Natural killer cell (primary cell): ENCODE data around the gene RPP14. TPM values are rescaled to one million over a fixed set of nuclear protein-coding genes. Genes with fewer than 3 reads are reported as not detected.

Experiments
- ATAC-seq, 3 donors: fragments of 150-1000 bp in 2 of 3; fragments of 200-7000 bp in 1 of 3; cut with Tn5 transposase; 1 replicate in 1 of 3; 2 replicates in 2 of 3; pipeline ENCODE4 v1.10.0; 2021; ENCODE audit warnings: mild to moderate bottlenecking in 2 of 3, moderate library complexity in 2 of 3
- DNase-seq, 2 donors: peaks; one replicate each; pipeline versions ENCODE4 v3.0.0 to v3.0.0-alpha.2; 2013 to 2021; ENCODE audit warnings: mixed read lengths in 1 of 2
- H3K27ac ChIP-seq: one replicate; pipeline ENCODE4 v1.5.1; 2013; ENCODE audit warnings: mild to moderate bottlenecking, low read length
- H3K27me3 ChIP-seq: one replicate; pipeline ENCODE4 v1.6.1; 2013; ENCODE audit warnings: low read length; ENCODE audit not compliant: control insufficient read depth, insufficient read depth
- H3K36me3 ChIP-seq: one replicate; pipeline ENCODE4 v1.6.1; 2013; ENCODE audit warnings: low read length; ENCODE audit not compliant: control insufficient read depth, insufficient read depth
- H3K4me1 ChIP-seq: one replicate; pipeline ENCODE4 v1.6.1; 2013; ENCODE audit warnings: low read length; ENCODE audit not compliant: control insufficient read depth, insufficient read depth
- H3K4me3 ChIP-seq: one replicate; pipeline ENCODE4 v1.5.1; 2013; ENCODE audit warnings: low read length
- H3K9me3 ChIP-seq: one replicate; pipeline ENCODE4 v1.6.1; 2013; ENCODE audit warnings: low read length; ENCODE audit not compliant: control insufficient read depth, insufficient read depth
- H3K27ac Mint-ChIP-seq, 2 donors: one replicate each; pipeline ENCODE4 v1.8.0; 2022; ENCODE audit warnings: mild to moderate bottlenecking in 2 of 2, mixed read lengths in 2 of 2, moderate library complexity in 1 of 2
- H3K27me3 Mint-ChIP-seq, 2 donors: one replicate each; pipeline ENCODE4 v1.8.0; 2022; ENCODE audit warnings: low read depth in 2 of 2, mixed read lengths in 2 of 2
- H3K36me3 Mint-ChIP-seq: one replicate; pipeline ENCODE4 v1.8.0; 2022; ENCODE audit warnings: mixed read lengths
- H3K4me1 Mint-ChIP-seq, 2 donors: one replicate each; pipeline ENCODE4 v1.8.0; 2022; ENCODE audit warnings: mixed read lengths in 2 of 2
- H3K4me3 Mint-ChIP-seq: one replicate; pipeline ENCODE4 v1.8.0; 2022; ENCODE audit warnings: mild to moderate bottlenecking, moderate library complexity, mixed read lengths
- H3K9me3 Mint-ChIP-seq, 2 donors: one replicate each; pipeline ENCODE4 v1.8.0; 2022; ENCODE audit warnings: mixed read lengths in 2 of 2
- WGBS: methylation state at CpG from one replicate; pipeline ENCODE4 v1.1.7; 2013; ENCODE audit warnings: missing lambda C conversion rate; ENCODE audit not compliant: insufficient coverage; 5-methylcytosine and 5-hydroxymethylcytosine counted together
- intact Hi-C: fragments of 100-400 bp; cut with micrococcal nuclease; formaldehyde crosslinking; loops from one replicate; pipeline ENCODE4 v1.14.2; 2022
- total RNA-seq, 4 donors: library from RNA; stranded (reverse); fragments of 120-200 nt in 1 of 4; gene quantifications; one replicate each; pipeline versions ENCODE4 v1.2.3 to v1.2.4, GENCODE V29; 2013 to 2022
- TF ChIP-seq, protein P1 (sequence below): fragments of 200-600 bp; IDR thresholded peaks from one replicate; pipeline ENCODE4 v1.8.0; 2022; ENCODE audit warnings: antibody characterized with exemption

Gene RPP14
- total RNA-seq, 3 donors from 2014 or later (not counting 1 experiment from before 2014, with no cell fraction given) = 13.1 to 18.8 (median 17.0) TPM

DNA sequence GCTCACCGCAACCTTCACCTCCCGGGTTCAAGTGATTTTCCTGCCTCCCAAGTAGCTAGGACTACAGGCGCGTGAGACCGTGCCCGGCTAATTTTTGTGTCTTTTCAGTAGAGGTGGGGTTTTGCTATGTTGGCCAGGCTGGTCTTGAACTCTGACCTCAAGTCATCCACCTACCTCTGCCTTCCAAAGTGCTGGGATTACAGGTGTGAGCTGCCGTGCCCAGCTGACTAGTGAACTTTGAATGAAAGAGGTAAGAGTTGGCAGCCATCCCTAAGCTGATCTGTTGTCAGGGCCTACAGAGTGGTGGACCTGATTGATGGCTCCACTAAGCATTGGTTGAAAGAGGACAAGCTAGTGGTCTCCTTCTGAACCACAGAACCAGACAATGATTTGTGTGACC lies 41.9 kb downstream of the RPP14 start:
- no peak overlapping the region for H3K4me3 Mint-ChIP-seq
- Histone ChIP-seq H3K4me1 (peaks cover 33% of the 10 kb centered on the region), H3K4me3 (no peak overlapping the region), H3K36me3 (peaks cover 5% of the 10 kb centered on the region), H3K27me3 (no peaks in the 10 kb centered on the region), H3K27ac (no peak overlapping the region), H3K9me3 (no peaks in the 10 kb centered on the region)
- H3K36me3 Mint-ChIP-seq = no peaks in the 10 kb centered on the region
- H3K27ac Mint-ChIP-seq = peak overlapping the region in 1 of 2 donors; percentile 62
- H3K9me3 Mint-ChIP-seq = no peaks in the 10 kb centered on the region
- TF ChIP-seq, protein P1, sequence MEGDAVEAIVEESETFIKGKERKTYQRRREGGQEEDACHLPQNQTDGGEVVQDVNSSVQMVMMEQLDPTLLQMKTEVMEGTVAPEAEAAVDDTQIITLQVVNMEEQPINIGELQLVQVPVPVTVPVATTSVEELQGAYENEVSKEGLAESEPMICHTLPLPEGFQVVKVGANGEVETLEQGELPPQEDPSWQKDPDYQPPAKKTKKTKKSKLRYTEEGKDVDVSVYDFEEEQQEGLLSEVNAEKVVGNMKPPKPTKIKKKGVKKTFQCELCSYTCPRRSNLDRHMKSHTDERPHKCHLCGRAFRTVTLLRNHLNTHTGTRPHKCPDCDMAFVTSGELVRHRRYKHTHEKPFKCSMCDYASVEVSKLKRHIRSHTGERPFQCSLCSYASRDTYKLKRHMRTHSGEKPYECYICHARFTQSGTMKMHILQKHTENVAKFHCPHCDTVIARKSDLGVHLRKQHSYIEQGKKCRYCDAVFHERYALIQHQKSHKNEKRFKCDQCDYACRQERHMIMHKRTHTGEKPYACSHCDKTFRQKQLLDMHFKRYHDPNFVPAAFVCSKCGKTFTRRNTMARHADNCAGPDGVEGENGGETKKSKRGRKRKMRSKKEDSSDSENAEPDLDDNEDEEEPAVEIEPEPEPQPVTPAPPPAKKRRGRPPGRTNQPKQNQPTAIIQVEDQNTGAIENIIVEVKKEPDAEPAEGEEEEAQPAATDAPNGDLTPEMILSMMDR = no peak
- DNase-seq (no peak), ATAC-seq (no peak)
- intact Hi-C loops = no loop called here
- peaks cover 43 to 55% of the 10 kb centered on the region in 2 donors for H3K4me1 Mint-ChIP-seq
- 83% methylated on average over 7 of the region's 7 CpGs for whole genome bisulfite sequencing
- no peaks in the 10 kb centered on the region for H3K27me3 Mint-ChIP-seq

DNA sequence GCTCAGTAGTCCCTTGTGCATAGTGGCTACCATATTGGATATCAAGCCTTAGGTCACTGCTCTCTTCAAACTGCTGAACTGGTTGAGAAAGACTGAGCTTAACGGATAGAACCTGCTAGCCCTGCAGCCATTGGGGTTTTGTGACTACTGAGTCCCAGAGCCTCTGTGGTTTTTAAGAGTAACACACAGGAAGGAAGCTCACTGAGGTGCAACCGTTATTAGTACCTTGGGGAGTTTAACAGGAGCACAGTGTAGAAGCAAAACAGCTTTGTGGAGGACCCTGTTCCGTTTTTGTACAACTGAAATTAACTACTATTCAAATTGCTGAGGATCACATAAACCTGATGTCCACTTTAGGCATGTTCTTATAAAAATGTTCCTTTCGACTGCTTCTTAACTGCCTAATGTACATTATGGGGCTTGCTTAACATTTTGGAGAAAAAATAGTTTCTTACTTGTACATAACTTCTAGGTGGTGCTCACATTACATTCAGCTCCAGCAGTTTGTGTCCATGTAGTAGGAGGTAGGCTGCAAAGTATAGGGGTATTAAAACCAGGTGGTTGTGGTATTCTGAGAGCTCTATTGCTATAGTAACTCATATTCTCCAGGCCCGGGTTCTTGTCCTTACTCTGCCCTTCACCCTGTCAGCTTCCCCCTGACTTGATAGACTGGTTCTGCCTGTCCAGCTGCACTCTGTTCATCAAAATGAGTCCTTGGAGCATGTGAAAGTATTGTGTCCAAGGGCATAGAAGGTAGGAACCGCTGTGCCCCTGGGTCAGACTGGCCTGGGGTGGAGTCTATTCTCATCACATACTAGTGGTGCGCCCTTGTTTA lies 44.0 kb downstream of the RPP14 start:
- TF ChIP-seq, protein P1 = no peak
- Histone ChIP-seq H3K27me3 (no peaks in the 10 kb centered on the region), H3K27ac (peak overlapping the region; percentile 26), H3K9me3 (no peaks in the 10 kb centered on the region), H3K36me3 (no peaks in the 10 kb centered on the region), H3K4me3 (no peak overlapping the region), H3K4me1 (peaks cover 50% of the 10 kb centered on the region)
- no peak for DNase-seq
- ATAC-seq = peak; percentile 52 to 71 (median 53)
- Mint-ChIP-seq H3K27ac (peak overlapping the region; percentile 86 to 88), H3K27me3 (no peaks in the 10 kb centered on the region), H3K4me3 (peak overlapping the region; percentile 80), H3K9me3 (no peaks in the 10 kb centered on the region), H3K36me3 (no peaks in the 10 kb centered on the region), H3K4me1 (peaks cover 62 to 66% of the 10 kb centered on the region in 2 donors)
- intact Hi-C loops = no loop called here
- WGBS = 33% methylated on average over 6 of the region's 7 CpGs

DNA sequence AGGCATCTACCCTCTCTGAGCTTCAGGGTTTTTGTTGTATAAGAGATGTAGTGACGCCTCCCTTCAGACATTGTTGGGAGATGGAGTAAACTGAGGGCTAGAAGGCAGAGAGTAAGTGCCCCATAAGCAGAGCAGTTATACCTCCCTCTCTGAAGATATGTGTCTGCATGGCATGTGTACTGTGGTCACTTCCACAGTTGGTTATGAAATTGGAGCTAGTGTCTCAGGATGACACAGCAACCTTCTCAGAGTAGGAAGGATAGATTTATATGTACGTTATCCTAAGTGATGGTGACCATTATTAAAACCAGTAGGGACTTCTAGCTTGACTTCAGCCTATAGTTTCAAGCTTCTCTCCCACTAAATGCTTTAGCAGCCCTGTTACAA lies 44.6 kb downstream of the RPP14 start:
- intact Hi-C loops = no loop called here
- WGBS = 92% methylated on average over 1 of the region's 2 CpGs
- Histone ChIP-seq H3K4me1 (peaks cover 53% of the 10 kb centered on the region), H3K27me3 (no peaks in the 10 kb centered on the region), H3K4me3 (no peak overlapping the region), H3K36me3 (no peaks in the 10 kb centered on the region), H3K9me3 (no peaks in the 10 kb centered on the region), H3K27ac (peak overlapping the region; percentile 26)
- Mint-ChIP-seq H3K27me3 (no peaks in the 10 kb centered on the region), H3K4me3 (peak overlapping the region; percentile 80), H3K27ac (peak overlapping the region; percentile 86 to 88), H3K9me3 (no peaks in the 10 kb centered on the region), H3K4me1 (peaks cover 68 to 71% of the 10 kb centered on the region in 2 donors), H3K36me3 (no peaks in the 10 kb centered on the region)
- peak in 1 of 3 donors; percentile 48 for ATAC-seq
- TF ChIP-seq, protein P1 = no peak
- DNase-seq = no peak
